Fibroblast of the aortic adventitia (primary cell): ENCODE data around the gene MARCHF9. TPM values are rescaled to one million over a fixed set of nuclear protein-coding genes. Genes with fewer than 3 reads are reported as not detected.

Experiments used
- DNase-seq: peaks from one replicate; pipeline ENCODE4 v3.0.0-alpha.2; 2010; ENCODE audit warnings: low read depth
- H3K4me3 ChIP-seq: 2 replicates; pipeline ENCODE4 v1.5.1; 2011; ENCODE audit warnings: low read depth, mild to moderate bottlenecking, control low read depth, low read length, moderate library complexity
- CTCF ChIP-seq: IDR thresholded peaks from 2 replicates; pipeline ENCODE4 v1.5.1; 2011; ENCODE audit warnings: mild to moderate bottlenecking, low read length, control low read depth, inconsistent platforms; ENCODE audit not compliant: insufficient read depth
- total RNA-seq: library from RNA; depleted of rRNA; stranded (reverse); fragments of >200 nt; gene quantifications from 2 replicates; pipeline ENCODE4 v1.2.3, GENCODE V29; 2012; ENCODE audit warnings: low replicate concordance

The MARCHF9 gene
- total RNA-seq, 1 donor, result 2.1 TPM

GRCh38 chr12:57763881-57764661 lies 9.2 kb downstream of the MARCHF9 start:
- H3K4me3 ChIP-seq, result no peak overlapping the region
- no peak for TF ChIP-seq CTCF
- no peak for DNase-seq

- no peak for DNase-seq
- no peak for TF ChIP-seq CTCF
- no peak overlapping the region for H3K4me3 ChIP-seq
These were observed 9.7 kb downstream of the MARCHF9 start for GRCh38 chr12:57764662-57765002.

- no peak for DNase-seq
- peak overlapping the region; percentile 28 for H3K4me3 ChIP-seq
- peak; percentile 39 for TF ChIP-seq CTCF
These were observed 10.2 kb downstream of the MARCHF9 start for GRCh38 chr12:57765003-57765697.

GRCh38 chr12:57765698-57766463 lies 11.0 kb downstream of the MARCHF9 start:
- no peak for TF ChIP-seq CTCF
- peak overlapping the region; percentile 40 for H3K4me3 ChIP-seq
- DNase-seq, result no peak

- peak within 1 kb of the TSS; percentile 40 for H3K4me3 ChIP-seq
- DNase-seq, result peak; percentile 16
- no peak for TF ChIP-seq CTCF
These were observed 11.8 kb downstream of the MARCHF9 start, which contains the start of gene CYP27B1 for GRCh38 chr12:57766464-57767304. TSS of gene CYP27B1 (minus strand) at chr12:57767078. CDS start at chr12:57767041, 37 bp downstream.

- TF ChIP-seq CTCF, result no peak
- H3K4me3 ChIP-seq, result no peak overlapping the region
- DNase-seq, result no peak
These were observed 12.4 kb downstream of the MARCHF9 start for GRCh38 chr12:57767305-57767698.
